ENCODE data around the gene HNRNPUL1. TPM values are rescaled to one million over a fixed set of nuclear protein-coding genes. Genes with fewer than 3 reads are reported as not detected.
A peak's percentile ranks its signal among the peaks of the same experiment; 100 is the strongest.

HNRNPUL1 gene
- total RNA-seq, 1 donor from 2014 or later = 126 TPM

DNA sequence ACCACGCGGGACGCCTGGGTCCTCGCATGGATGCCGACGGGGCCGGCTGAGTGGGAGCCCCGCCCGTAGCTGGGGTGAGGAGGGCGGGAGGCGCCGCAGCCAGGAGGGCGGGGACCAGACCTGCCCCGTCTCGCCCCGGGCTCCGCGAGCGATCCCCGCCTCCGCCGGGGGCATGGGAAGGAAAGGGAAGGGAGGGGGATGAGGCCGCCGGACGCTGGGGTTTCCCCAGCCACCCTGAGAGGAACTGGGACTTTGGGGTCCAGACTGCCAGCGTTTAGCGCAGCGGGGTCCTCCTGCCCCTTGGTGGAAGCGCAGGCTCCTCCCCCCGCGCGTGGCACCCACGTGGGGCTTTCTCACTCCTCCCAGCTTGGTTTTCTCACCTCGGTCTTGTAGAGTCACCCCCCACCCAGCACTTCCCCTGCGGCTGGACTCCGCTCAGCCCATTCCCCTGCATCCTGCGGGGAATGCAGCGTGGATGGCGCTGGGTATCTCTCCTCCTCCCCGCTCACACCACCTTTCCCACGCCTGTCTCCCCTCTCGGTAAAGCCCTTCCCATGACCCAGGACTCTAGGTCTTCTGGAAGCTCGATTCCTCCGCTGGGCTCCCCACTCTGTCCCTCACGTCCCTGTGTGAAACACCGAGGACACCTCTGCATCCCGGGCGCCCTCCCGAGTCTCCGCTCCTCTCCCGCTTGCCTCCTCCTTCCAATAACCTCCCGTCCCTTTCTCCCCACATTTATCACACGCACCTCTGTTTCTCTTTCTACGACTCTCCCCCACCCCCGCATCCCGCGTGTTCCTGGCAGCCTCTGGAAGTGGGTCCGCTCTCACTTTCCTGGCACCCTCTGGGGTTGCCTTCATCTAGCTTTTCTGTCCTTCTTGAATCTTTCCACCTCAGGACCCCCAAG, 87.4 kb downstream of the HNRNPUL1 start:
- Histone ChIP-seq H3K4me2 (peak overlapping the region; percentile 86), H3F3A (ENCODE audit: low read depth) (peaks cover 13% of the 10 kb centered on the region), H3K79me2 (ENCODE audit: low read depth) (no peaks in the 10 kb centered on the region), H3K9ac (no peak overlapping the region), H3K36me3 (no peaks in the 10 kb centered on the region), H3K9me3 (ENCODE audit: low read depth) (no peaks in the 10 kb centered on the region), H2AFZ (replicated peaks) (no peak overlapping the region), H3K27ac (no peak overlapping the region), H3K4me1 (peaks cover 9% of the 10 kb centered on the region), H3K4me3 (peak overlapping the region; percentile 67), H4K20me1 (ENCODE audit: low read depth) (peaks cover 12% of the 10 kb centered on the region), H3K27me3 (peaks cover 53% of the 10 kb centered on the region)
- TF ChIP-seq EZH2 (IDR thresholded peaks at IDR 0.05) (peak; percentile 67), CTCF (IDR thresholded peaks at IDR 0.05) (no peak), EZH2phosphoT487 (IDR thresholded peaks at IDR 0.05) (peak; percentile 60)
- Mint-ChIP-seq H3K9me3 (no peaks in the 10 kb centered on the region), H3K4me1 (peaks cover 19% of the 10 kb centered on the region), H3K27ac (no peak overlapping the region), H3K36me3 (peaks cover 1% of the 10 kb centered on the region), H3K27me3 (ENCODE audit: insufficient read depth, low read depth) (peaks cover 38% of the 10 kb centered on the region), H3K4me3 (peak overlapping the region; percentile 87)
- peak; percentile 61 for DNase-seq (ENCODE audit: low spot score)

DNA sequence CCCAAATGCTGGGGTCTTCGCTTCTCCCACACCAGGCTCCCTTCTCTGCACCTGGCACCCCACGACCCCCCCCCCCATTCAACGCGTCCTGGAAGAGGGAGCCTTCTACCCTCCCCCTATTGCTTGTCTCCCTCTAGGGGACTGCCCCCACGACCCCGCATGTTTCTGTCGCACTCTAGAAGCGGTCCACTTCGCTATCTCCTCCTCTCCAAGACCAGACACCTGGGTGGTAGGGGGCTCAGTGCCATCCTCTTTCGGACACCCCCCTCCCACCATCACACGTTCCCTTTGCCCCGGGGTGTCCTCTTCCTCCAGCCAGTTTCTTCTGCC, 88.1 kb downstream of the HNRNPUL1 start:
- Histone ChIP-seq H3K4me2 (peak overlapping the region; percentile 86), H3K4me1 (peaks cover 9% of the 10 kb centered on the region), H3K36me3 (no peaks in the 10 kb centered on the region), H3K9me3 (ENCODE audit: low read depth) (no peaks in the 10 kb centered on the region), H3K4me3 (peak overlapping the region; percentile 67), H3F3A (ENCODE audit: low read depth) (peaks cover 13% of the 10 kb centered on the region), H3K79me2 (ENCODE audit: low read depth) (no peaks in the 10 kb centered on the region), H2AFZ (replicated peaks) (peak overlapping the region; percentile 84), H3K9ac (no peak overlapping the region), H4K20me1 (ENCODE audit: low read depth) (peaks cover 12% of the 10 kb centered on the region), H3K27ac (no peak overlapping the region), H3K27me3 (peaks cover 53% of the 10 kb centered on the region)
- Mint-ChIP-seq H3K27me3 (ENCODE audit: insufficient read depth, low read depth) (peaks cover 38% of the 10 kb centered on the region), H3K27ac (no peak overlapping the region), H3K9me3 (no peaks in the 10 kb centered on the region), H3K36me3 (peaks cover 1% of the 10 kb centered on the region), H3K4me1 (peaks cover 19% of the 10 kb centered on the region), H3K4me3 (peak overlapping the region; percentile 87)
- no peak for DNase-seq (ENCODE audit: low spot score)
- TF ChIP-seq CTCF (IDR thresholded peaks at IDR 0.05) (no peak), EZH2phosphoT487 (IDR thresholded peaks at IDR 0.05) (no peak), EZH2 (IDR thresholded peaks at IDR 0.05) (no peak)

- Histone ChIP-seq H3K36me3 (no peaks in the 10 kb centered on the region), H3K4me3 (peak overlapping the region; percentile 67), H3F3A (ENCODE audit: low read depth) (peaks cover 13% of the 10 kb centered on the region), H3K27ac (no peak overlapping the region), H3K9me3 (ENCODE audit: low read depth) (no peaks in the 10 kb centered on the region), H3K4me1 (peaks cover 9% of the 10 kb centered on the region), H3K4me2 (peak overlapping the region; percentile 86), H4K20me1 (ENCODE audit: low read depth) (peaks cover 12% of the 10 kb centered on the region), H2AFZ (replicated peaks) (peak overlapping the region; percentile 84), H3K9ac (no peak overlapping the region), H3K27me3 (peaks cover 53% of the 10 kb centered on the region), H3K79me2 (ENCODE audit: low read depth) (no peaks in the 10 kb centered on the region)
- H3K27me3 Mint-ChIP-seq (ENCODE audit: insufficient read depth, low read depth) = peaks cover 38% of the 10 kb centered on the region
- H3K4me1 Mint-ChIP-seq = peaks cover 19% of the 10 kb centered on the region
- H3K4me3 Mint-ChIP-seq = peak overlapping the region; percentile 87
- H3K36me3 Mint-ChIP-seq = peaks cover 1% of the 10 kb centered on the region
- peak; percentile 63 for TF ChIP-seq CTCF (IDR thresholded peaks at IDR 0.05)
- peak; percentile 77 for TF ChIP-seq EZH2 (IDR thresholded peaks at IDR 0.05)
- peak; percentile 84 for TF ChIP-seq EZH2phosphoT487 (IDR thresholded peaks at IDR 0.05)
- DNase-seq (ENCODE audit: low spot score) = peak; percentile 81
- H3K9me3 Mint-ChIP-seq = no peaks in the 10 kb centered on the region
- peak overlapping the region; percentile 6 for H3K27ac Mint-ChIP-seq
These were observed 88.7 kb downstream of the HNRNPUL1 start for GRCh38 chr19:41352609-41353465.
